EH (cell line): ENCODE data around the gene SNX30.

ENCODE experiments used
- DNase-seq: peaks from one replicate; pipeline ENCODE4 v3.0.0-alpha.2; 2015; ENCODE audit warnings: low read depth

Gene SNX30

DNA sequence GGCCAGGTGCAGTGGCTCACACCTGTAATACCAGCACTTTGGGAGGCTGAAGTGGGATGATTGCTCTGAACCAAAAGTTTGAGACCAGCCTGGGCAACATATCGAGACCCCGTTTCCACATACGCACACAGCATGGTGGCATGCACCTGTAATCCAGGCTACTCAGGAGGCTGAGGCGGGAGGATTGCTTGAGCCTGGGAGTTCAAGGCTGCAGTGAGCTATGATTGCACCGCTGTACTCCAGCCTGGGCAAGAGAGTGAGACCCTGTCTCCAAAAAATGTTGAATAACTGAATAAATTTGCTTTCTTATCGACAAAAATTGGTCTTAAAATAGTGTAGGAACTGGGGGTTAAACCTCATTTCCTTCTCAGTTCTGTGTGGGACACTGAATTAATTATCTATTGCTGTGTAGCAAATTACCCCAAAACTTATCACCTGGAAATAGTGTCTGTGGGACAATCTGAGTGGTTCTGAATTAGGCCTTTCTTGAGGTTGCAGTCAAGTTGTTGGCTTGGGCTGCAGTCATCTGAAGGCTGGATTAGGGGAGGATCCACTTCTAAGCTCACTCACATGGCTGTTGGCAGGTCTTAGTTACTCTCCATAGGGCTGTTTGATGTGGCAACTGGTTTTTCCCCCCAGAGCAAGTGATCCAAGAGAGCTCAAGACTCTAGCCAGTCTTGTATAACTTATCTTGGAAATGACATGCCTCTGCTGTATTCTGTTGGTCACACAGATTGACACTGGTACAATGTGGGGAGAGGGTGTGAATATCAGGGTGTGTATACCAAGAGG lies 2.0 kb downstream of the SNX30 start:
- DNase-seq, result no peak

GRCh38 chr9:112753725-112754124 lies 3.2 kb downstream of the SNX30 start:
- peak; percentile 94 for DNase-seq

- peak; percentile 91 for DNase-seq
Observed at GRCh38 chr9:112754578-112754977, 4.0 kb downstream of the SNX30 start.

DNA sequence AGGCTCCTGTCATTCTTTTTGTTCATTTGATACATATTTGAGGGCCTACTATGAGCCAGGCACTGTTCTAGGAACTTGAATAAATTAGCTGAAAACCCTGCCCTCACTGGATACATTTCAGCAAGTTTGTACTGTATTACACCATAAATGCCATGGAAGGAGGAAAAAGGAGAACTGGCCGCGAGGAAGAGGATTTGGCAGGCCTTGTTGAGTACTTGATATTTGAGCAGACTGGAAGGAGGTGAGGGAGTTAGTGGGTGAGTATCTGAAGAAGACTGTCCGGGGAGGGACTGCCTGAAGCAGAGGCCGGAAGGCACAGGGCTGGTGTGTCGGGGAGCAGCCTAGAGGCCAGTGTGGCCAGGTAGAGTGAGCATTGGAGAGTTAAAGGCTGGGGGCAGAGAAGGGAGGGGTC lies 4.5 kb downstream of the SNX30 start:
- no peak for DNase-seq

DNA sequence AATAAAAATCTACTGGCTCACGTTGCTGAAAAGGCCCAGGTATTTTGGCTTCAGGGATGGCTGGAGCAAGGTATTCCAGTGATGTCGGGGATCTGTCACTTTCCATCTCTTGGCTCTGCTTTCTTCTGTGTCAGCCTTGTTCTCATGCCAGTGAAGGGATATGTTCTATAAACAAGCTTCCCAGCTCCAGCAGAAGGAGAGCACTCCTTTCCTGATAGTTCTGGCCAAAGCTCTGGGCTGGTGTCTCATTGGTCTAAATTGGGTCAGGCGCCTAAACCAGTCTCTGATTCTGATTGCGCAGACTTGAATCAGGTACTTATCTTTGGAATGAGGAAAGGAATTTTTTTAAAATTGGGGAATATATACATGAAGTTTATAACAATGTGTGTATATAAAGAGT lies 5.1 kb downstream of the SNX30 start:
- DNase-seq, result peak; percentile 32

DNA sequence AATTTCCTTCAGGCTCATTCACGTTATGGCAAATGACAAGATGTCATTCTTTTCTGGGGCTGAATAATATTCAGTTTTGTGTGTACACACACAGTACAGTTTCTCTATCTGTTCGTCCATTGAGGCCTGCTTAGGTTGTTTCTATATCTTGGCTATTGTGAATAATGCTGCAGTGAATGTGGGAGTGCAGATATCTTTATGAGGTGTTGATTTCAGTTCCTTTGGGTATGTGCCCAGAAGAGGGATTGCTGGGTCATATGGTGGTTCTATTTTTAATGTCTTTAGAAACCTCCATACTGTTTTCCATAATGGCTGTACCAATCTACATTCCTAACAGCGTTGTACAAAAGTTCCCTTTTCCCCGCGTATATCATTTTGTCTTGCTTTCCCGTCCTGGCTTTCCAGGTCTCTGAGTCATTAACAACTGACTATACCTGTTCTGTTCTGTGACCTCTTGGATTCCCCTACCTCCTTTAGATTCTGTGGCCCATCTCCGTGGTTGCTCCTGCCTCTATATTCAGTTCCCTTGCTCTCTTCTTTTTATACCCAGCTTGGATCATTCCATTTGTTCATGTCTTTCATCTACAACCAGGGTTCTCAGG lies 6.8 kb downstream of the SNX30 start:
- DNase-seq, result peak; percentile 73

DNA sequence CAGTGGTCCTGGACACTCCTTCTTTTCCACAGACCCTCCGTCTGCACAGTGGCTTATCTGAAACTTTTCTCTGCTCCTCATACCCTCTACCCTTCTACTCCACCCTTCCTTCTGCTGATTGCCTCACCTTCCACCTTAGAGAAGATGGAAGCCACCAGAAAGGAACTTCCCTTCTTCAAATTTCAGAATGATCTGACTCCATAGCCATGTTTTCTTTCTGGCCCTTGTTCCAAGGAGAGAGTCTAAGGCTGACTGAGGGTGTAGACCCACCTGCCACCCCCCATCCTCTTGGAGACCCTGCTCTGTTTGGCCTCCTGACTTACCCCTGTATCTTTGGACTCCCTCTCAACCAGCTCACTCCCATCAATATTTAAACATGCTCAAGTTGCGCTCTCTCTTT lies 7.4 kb downstream of the SNX30 start:
- no peak for DNase-seq

- no peak for DNase-seq
Observed at GRCh38 chr9:112760821-112761220, 10.3 kb downstream of the SNX30 start.

DNA sequence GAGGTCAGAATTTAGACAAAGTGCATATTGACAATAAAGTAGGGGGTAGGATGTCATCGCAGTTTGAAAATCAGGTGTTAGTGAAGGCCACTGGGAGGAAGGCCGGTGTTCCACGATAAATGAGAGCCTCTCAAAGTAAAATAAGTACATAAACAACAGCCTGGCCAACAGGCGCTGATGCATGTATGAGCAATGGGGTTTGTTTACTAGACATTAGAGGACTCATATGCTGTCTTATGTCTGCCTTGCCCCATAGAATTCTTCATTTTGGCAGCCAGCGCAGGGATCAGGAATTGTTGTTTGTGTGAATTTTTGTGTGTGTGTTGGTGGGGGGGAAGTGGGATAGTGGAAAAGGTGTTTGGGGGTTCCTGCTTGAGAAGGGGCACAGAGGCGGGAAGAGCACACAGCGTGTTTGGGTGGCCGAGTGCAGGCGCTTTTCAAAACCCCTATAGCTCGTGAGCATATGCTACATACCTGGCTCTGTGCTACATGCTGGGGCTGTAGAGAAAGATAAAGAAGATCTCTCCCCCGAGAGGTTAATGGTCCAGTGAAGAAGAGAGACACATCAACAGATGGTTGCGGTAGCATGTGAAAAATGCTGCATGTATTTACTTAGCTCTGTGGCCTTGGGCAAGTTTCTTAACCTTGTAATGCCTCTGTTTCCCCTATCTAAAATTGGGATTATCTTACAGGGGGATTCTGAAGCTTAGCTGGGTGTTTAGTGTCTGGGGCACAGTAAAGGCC lies 11.5 kb downstream of the SNX30 start:
- peak; percentile 35 for DNase-seq

DNA sequence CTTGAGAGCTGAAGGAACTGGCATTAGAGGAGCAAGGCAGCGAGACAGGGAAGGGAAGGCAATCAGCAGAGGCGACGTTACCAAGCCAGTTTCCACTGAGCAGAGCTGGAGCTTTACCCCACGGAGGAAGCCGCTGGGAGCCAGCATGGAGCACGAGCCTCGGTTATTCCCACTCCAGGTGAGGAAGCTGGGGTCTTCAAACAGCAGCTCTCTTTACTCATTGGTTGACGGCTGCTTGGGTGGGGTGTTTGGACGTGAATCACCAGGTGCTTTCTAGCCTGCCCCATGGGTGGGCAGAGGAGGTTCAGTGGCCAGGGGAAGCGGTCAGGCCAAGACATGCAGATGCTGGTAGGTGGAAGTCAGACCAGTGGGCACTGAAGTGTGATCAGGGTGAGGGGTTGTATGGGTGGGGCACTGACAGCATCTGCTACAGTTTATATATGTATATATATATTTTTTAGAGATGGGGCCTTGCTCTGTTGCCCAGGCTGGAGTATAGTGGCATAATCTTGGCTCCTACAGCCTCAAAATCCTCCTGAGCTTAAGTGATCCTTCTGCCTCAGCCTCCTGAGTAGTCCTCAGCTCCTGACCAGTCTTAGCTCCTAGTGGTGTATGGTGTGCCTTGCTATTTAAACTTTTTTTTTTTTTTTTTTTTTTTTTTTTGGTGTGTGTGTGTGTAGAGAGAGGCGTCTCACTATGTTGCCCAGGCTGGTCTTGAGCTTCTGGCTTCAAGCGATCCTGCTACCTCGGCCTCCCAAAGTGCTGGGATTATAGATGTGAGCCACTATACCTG lies 12.4 kb downstream of the SNX30 start:
- no peak for DNase-seq

GRCh38 chr9:112764344-112764743 lies 13.8 kb downstream of the SNX30 start:
- peak; percentile 78 for DNase-seq

DNA sequence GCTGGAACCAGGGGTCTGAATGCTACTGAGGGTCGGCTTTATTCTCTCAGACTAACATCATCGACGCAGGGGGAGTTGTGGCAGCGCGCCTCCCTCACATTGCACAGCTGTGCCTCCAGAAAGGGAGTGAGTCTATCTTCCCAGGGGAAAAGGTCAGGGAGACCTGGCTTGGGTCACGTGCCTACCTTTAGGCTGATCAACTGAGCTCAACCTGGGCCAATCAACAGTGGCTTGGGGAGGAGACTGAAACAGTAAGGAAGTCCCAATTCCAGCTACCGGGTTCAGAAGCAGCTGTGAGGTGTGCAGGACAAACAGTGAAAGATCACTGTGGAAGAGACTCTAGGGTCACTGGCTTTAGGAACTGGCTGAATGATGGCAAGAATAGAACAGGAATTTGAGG lies 14.3 kb downstream of the SNX30 start:
- no peak for DNase-seq

GRCh38 chr9:112765281-112765680 lies 14.7 kb downstream of the SNX30 start:
- DNase-seq, result no peak

DNA sequence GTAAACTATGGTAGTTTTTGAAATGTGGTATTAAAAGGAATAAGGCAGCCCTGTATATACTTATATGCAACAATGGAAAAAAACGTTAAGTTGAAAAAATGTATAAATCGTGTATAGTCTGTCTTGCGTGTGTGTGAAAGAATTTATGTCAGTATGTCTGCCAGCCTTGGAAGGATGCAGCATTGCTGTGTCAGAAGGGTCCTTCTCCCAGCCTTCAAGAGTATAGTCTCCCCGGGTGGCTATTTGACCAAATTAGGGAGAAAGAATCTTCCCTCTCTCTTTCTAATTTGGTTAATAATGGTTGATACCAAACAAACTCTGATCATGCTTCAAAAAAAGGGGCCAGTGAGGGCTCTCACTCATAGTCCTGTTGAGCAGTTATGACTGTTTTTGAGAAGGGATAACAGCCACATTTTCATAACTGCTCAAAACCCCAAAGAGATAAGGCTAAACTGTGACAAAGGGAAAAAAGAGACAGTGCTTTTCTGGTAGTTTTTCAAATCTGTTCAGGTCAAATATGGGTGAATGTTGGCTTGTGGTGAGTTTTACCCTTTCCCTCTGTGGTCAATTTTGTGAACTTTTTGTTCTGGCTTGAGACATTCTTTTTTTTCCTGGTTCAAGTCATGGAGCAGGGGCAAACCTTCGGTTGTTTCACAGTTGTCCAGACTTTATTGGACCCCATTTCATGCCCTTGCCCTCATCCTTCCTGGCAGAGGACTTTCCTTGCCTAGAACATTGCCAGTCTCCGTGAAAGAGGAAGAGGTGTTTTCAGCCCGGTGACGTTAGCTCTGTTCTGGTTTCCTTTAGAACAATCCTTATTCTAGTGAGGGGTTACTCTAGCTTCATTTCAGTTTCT lies 21.0 kb downstream of the SNX30 start:
- no peak for DNase-seq

GRCh38 chr9:112772215-112772509 lies 21.6 kb downstream of the SNX30 start:
- no peak for DNase-seq

- no peak for DNase-seq
Observed at GRCh38 chr9:112772551-112772950, 22.0 kb downstream of the SNX30 start.

- no peak for DNase-seq
Observed at GRCh38 chr9:112774006-112774996, 23.7 kb downstream of the SNX30 start.

DNA sequence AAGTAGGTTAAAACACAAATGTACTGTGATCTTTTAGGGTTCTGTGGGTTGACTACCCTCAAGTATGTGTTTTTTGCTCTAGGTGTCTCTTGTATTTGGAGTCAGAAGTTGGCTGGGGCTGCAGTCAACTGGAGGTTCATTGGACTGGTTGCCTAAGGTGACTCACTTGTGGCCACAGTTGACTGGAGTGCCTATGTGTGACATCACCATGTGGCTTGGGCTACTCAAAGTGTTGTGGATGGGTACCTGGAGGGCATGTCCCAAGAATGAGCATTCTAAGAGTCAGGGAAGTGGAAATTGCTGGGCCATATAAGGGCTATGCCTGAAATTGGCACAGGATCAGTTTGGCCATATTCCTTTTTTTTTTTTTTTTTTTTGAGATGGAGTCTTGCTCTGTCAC lies 27.4 kb downstream of the SNX30 start:
- peak; percentile 47 for DNase-seq

GRCh38 chr9:112780450-112781036 lies 30.0 kb downstream of the SNX30 start:
- DNase-seq, result peak; percentile 28

DNA sequence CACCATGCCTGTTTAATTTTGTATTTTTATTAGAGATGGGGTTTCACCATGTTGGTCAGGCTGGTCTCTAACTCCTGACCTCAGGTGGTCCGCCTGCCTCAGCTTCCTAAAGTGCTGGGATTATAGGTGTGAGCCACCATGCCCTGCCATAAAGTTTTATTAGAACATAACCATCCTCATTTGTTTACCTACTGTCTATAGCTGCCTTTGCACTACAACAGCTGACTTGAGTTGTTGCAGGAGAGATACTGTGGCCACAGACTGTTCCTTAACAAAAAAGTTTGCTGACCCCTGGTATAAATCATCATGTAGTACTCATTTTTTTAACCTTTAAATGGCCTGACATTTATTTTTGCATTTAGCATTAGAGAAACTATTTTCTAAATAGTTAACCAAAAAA lies 31.7 kb downstream of the SNX30 start:
- DNase-seq, result no peak
